DMS79 treated with DMSO at 0.1 percent for 48 hours (cell line): ENCODE measurements around the gene PHC3.
A peak's percentile ranks its signal among the peaks of the same experiment; 100 is the strongest.

ENCODE experiments used
- DNase-seq: peaks from one replicate; lab custom pipeline; 2025; lab: John Stamatoyannopoulos, UW

The PHC3 gene

DNA sequence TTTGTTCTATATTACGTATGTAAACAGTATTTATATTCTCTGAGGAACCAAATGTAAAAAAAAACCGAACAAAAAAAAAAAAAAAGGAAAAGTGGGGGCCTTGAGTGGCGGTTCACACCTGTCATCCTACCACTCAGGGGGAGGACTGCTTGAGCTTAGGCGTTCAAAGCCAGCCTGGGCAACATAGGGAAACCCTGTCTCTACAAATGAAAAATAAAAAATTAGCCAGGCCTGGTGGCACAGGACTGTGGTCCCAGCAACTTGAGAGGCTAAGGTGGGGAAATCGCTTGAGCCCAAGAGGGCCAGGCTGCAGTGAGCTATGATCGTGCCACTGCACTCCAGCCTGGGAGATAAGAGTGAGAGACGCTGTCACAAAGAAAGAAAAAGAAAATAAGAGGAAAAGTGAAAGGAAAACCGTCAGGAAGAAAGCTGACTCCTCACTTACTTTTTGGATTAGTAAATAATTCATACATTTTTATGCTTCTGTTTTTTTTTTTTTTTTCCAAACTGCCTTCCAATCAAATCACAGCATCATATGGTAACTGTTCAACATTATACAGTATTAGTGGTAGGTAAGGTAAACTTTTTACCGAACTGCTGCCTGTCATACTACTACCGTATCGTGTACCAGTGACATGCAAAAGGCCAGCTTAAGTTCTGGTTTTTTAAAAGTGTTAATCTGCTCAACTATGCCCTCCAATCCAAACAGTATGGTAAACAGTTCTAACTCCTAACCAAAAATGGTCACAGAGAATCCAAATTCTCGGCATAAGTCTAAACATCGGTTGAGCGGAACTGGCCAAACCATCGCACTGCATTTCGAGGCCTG is 1.2 kb downstream of the PHC3 start:
- DNase-seq: peak; percentile 21

GRCh38 chr3:170179432-170179831 is 2.1 kb downstream of the PHC3 start:
- DNase-seq: no peak

- no peak for DNase-seq
Observed at GRCh38 chr3:170178651-170179050, 2.9 kb downstream of the PHC3 start.

GRCh38 chr3:170171563-170171962 is 10.0 kb downstream of the PHC3 start:
- DNase-seq: no peak

- DNase-seq: no peak
Observed at GRCh38 chr3:170164717-170165116, 16.8 kb downstream of the PHC3 start.

GRCh38 chr3:170163956-170164645 is 17.4 kb downstream of the PHC3 start:
- no peak for DNase-seq

GRCh38 chr3:170162630-170163029 is 18.9 kb downstream of the PHC3 start:
- no peak for DNase-seq

- DNase-seq: no peak
Observed at GRCh38 chr3:170162052-170162451, 19.5 kb downstream of the PHC3 start.

GRCh38 chr3:170159933-170160332 is 21.6 kb downstream of the PHC3 start:
- no peak for DNase-seq

- no peak for DNase-seq
Observed at GRCh38 chr3:170159459-170159858, 22.1 kb downstream of the PHC3 start.

DNA sequence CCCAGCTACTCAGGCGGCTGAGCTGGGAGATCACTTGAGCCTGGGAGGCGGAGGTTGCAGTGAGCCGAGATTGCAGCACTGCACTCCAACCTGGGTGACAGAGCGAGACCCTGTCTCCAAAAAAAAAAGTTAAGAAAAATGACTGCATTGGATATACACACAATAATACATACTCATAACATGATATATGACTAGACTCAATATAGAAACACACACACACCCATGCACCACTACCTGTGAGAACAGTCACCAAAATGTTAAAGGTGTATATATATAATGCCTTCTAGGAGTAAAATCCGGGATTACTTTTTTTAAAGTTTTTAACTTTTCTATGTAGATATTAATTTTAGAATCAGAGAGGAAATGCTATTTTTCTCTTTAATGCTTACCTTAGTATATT is 25.9 kb downstream of the PHC3 start:
- DNase-seq: no peak

DNA sequence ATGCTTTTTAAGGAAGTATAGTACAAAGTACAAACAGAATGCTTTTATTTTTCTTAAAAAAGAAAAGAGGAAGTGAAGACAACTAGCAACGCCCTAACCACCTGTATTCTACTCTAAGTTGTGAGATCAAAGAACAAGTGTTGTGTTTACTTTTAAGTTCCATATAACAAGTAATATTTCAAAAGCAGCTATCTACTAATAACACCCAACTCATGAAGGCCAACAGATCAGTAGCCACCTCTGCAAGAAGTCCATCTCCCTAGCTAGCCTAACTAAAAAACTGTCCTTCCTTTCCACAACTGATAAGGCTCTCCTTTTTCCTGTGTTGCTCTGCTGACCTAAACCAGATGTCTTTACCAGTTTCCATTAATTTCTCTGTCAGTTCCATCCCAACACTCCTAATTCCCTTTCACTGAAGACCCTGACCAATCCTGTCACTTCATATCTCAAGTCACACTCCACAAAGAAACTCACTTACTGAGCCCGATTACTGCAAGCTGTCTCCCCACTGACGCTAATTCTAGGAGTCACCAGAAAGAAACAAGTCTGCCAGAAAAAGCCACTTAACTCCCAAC is 26.9 kb downstream of the PHC3 start:
- no peak for DNase-seq

DNA sequence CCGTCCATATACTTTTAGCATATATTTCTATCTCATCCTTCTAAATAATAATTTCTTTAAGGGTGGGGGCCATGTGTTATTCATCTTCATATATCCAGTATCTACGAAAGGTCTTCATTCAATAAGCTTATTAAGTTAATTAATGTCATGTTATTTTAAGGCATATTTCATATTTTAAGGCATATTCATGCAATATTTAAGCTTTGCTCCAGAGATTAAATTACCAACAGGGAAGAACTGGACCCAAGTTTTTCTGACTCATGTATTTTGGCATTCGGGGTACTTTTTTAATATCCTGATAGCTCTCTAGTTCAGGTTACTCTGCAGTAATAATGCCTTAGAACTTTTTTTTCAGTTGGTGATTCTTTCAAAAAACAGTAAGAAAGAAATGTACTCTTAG is 27.4 kb downstream of the PHC3 start:
- no peak for DNase-seq

DNA sequence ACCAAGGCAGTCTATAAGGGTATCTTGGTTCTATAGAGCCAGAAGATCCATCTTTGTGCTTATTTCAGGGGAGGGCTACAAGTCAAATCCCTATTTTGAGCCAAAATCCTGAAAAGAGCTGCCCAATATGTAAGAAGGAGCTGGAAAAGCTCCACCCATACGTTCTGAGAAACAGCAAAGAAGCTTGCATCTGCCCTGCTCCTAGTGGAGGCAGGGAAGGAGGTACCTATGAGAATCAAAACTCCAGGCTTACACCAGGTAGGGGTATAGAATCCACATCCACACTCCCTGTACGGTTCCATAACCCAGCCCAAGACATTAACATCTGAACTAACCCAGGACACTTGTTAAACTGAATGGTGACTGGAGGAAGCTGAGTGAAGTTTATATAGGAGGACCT is 30.0 kb downstream of the PHC3 start:
- DNase-seq: no peak

DNA sequence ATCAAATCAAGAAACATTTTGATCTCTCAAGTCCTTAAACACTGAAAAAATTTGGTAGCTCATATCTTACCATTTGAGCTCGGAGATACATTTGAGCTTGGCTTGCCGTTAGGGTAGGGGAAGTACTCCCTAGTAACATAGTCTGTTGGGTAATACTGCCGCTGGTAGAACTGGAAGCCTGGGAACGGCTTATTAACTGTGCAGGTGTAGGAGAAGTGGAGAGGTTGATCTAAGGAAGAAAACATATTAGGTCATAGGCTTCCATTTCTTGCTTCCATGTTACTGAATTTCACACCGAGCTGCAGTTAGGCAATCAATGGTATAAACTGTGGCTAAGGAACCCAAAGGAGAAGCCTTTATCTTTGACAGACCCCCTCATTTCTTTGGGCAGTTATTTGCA is 32.5 kb downstream of the PHC3 start:
- DNase-seq: no peak

- no peak for DNase-seq
Observed at GRCh38 chr3:170145278-170145677, 36.3 kb downstream of the PHC3 start.

DNA sequence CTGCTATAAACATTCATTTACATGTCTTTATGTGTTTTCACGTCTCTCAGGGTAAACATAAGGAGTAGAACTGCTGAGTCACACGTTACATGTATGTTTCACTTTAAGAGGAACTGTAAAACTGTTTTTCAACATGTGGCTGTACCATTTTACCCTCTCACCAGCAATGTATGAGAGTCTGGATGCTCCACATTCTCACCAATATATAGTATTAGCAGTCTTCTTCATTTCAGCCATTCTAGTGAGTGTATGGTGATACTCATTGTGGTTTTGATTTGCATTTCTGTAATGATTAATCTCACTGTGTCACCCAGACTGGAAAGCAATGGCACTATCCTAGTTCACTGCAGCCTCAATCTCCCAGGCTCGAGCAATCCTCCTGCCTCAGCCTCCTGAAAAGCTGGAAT is 37.1 kb downstream of the PHC3 start:
- no peak for DNase-seq

GRCh38 chr3:170142373-170142772 is 39.2 kb downstream of the PHC3 start:
- no peak for DNase-seq

GRCh38 chr3:170137986-170138385 is 43.5 kb downstream of the PHC3 start:
- DNase-seq: no peak

GRCh38 chr3:170132335-170132734 is 49.2 kb downstream of the PHC3 start:
- DNase-seq: no peak

DNA sequence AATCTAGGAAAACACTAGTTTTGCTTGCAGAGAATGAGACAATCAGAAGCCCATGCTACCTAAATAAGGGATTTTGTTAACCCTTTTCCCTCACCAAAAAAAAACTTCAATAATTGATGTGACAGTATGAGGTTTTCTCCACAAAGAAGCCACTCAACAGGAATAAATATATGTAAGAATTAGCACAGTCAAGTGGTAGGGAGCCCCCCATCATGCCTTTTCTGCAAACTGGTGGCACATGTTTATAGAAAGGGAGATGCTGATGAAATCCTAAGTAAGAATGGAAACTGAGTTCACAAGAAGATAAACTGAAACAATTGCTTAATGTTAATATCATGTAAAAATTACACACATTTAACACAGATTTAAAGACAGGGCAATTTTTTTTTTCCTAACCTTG is 51.0 kb downstream of the PHC3 start:
- DNase-seq: no peak

GRCh38 chr3:170128977-170129431 is 52.5 kb downstream of the PHC3 start:
- no peak for DNase-seq
